HCT116 (cell line): ENCODE measurements around the gene TBC1D22B. TPM values are rescaled to one million over a fixed set of nuclear protein-coding genes. Genes with fewer than 3 reads are reported as not detected.

ENCODE experiments used
- ATAC-seq: fragments of 200-7000 bp; cut with Tn5 transposase; 2 replicates; pipeline ENCODE4 v1.9.1; 2020; ENCODE audit warnings: mild to moderate bottlenecking, moderate library complexity
- BruUV-seq: library from RNA; stranded (reverse); fragments of 400-500 nt; replicated peaks from 2 replicates; lab custom pipeline; 2021; lab: Mats Ljungman, UMichigan
- CTCF ChIA-PET: fragments of 300-600 bp; sonication (Branson Sonifier 250); formaldehyde crosslinking; loops from one replicate; lab custom pipeline; 2021; ENCODE audit warnings: antibody characterized with exemption; lab: Charles Lee
- POLR2A ChIA-PET: fragments of 300-600, 350-600 bp; sonication (Branson Sonifier 250); formaldehyde crosslinking; loops from one replicate; lab custom pipeline; 2021; ENCODE audit warnings: antibody characterized with exemption; lab: Charles Lee
- RAD21 ChIA-PET, 2 experiments: fragments of 300-600 bp; sonication (Branson Sonifier 250); formaldehyde crosslinking; loops; one replicate each; lab custom pipeline; 2023; ENCODE audit warnings: low total read pairs in 2 of 2; ENCODE audit not compliant: uncharacterized antibody in 2 of 2, unreplicated experiment in 2 of 2, low non-redundant PET in 1 of 2; lab: Charles Lee
- DNase-seq: peaks from one replicate; pipeline ENCODE4 v3.0.0-alpha.2; 2010; ENCODE audit warnings: low read depth, low spot score
- H2AFZ ChIP-seq: fragments of 200-600 bp; shearing (Covaris generic), sonication (generic); 2 replicates; pipeline ENCODE4 v1.6.1; 2017; ENCODE audit warnings: low read depth, mixed run types, mixed read lengths, antibody characterized with exemption, low read length; ENCODE audit not compliant: poor library complexity, severe bottlenecking
- H3K27ac ChIP-seq: 2 replicates; pipeline ENCODE4 v1.5.1; 2012; ENCODE audit warnings: low read depth, low read length
- H3K27me3 ChIP-seq: fragments of 200-600 bp; sonication (generic); 2 replicates; pipeline ENCODE4 v1.6.1; 2016; ENCODE audit warnings: mixed run types, low read length, mixed read lengths; ENCODE audit not compliant: insufficient read depth
- H3K36me3 ChIP-seq, 2 experiments: fragments of 200-500 bp in 1 of 2; fragments of 200-600 bp in 1 of 2; sonication (Bioruptor generic) in 1 of 2; sonication (generic) in 1 of 2; 2 replicates each; pipeline versions ENCODE4 v1.5.1 to v1.6.1; 2014 to 2016; ENCODE audit warnings: low read length in 2 of 2, inconsistent platforms in 1 of 2, mixed read lengths in 1 of 2, mixed run types in 1 of 2; ENCODE audit not compliant: insufficient read depth in 2 of 2, control insufficient read depth in 1 of 2
- H3K4me1 ChIP-seq, 2 experiments: fragments of 200-600 bp in 1 of 2; sonication (generic) in 1 of 2; 2 replicates each; pipeline versions ENCODE4 v1.5.1 to v1.6.1; 2012 to 2017; ENCODE audit warnings: low read length in 2 of 2, inconsistent platforms in 1 of 2, mild to moderate bottlenecking in 1 of 2, mixed read lengths in 1 of 2, mixed run types in 1 of 2, moderate library complexity in 1 of 2; ENCODE audit not compliant: insufficient read depth in 2 of 2, control insufficient read depth in 1 of 2
- H3K4me2 ChIP-seq: fragments of 200-600 bp; sonication (generic); 2 replicates; pipeline ENCODE4 v1.6.1; 2017; ENCODE audit warnings: mixed run types, low read length, mixed read lengths
- H3K4me3 ChIP-seq, 2 experiments: fragments of 200-600 bp in 1 of 2; sonication (generic) in 1 of 2; replicated peaks in 1 of 2; 2 replicates each; pipeline ENCODE4 v1.5.1; 2011 to 2016; ENCODE audit warnings: low read length in 2 of 2, control low read depth in 1 of 2, low read depth in 1 of 2, mild to moderate bottlenecking in 1 of 2, mixed read lengths in 1 of 2, mixed run types in 1 of 2
- H3K79me2 ChIP-seq: fragments of 200-600 bp; sonication (generic); 2 replicates; pipeline ENCODE4 v1.6.1; 2017; ENCODE audit warnings: mild to moderate bottlenecking, mixed run types, low read length, moderate library complexity, mixed read lengths; ENCODE audit not compliant: insufficient read depth
- H3K9ac ChIP-seq: fragments of 200-600 bp; sonication (generic); 2 replicates; pipeline ENCODE4 v1.6.1; 2016; ENCODE audit warnings: low read length, mixed read lengths
- H3K9me2 ChIP-seq: fragments of 200-600 bp; sonication (generic), shearing (Covaris generic); 2 replicates; pipeline ENCODE4 v1.6.1; 2017; ENCODE audit warnings: mixed run types, mild to moderate bottlenecking, moderate library complexity; ENCODE audit not compliant: insufficient read depth
- H3K9me3 ChIP-seq, 2 experiments: fragments of 200-500 bp in 1 of 2; fragments of 200-600 bp in 1 of 2; sonication (Bioruptor generic) in 1 of 2; sonication (generic) in 1 of 2; 2 replicates each; pipeline ENCODE4 v1.6.1; 2014 to 2017; ENCODE audit warnings: low read length in 2 of 2, mixed read lengths in 2 of 2, inconsistent platforms in 1 of 2, low read depth in 1 of 2, mild to moderate bottlenecking in 1 of 2, mixed run types in 1 of 2, moderate library complexity in 1 of 2; ENCODE audit not compliant: control insufficient read depth in 1 of 2, insufficient read depth in 1 of 2
- H4K20me1 ChIP-seq: fragments of 200-600 bp; sonication (generic), shearing (Covaris generic); 2 replicates; pipeline ENCODE4 v1.6.1; 2017; ENCODE audit warnings: mixed run types, mild to moderate bottlenecking, moderate library complexity; ENCODE audit not compliant: insufficient read depth
- ATF3 ChIP-seq: IDR thresholded peaks from 2 replicates; pipeline ENCODE4 v1.6.1; 2012
- CEBPB ChIP-seq: IDR thresholded peaks from 2 replicates; pipeline ENCODE4 v1.6.1; 2012; ENCODE audit warnings: low read depth
- ELF1 ChIP-seq: IDR thresholded peaks from 2 replicates; pipeline ENCODE4 v1.6.1; 2012; ENCODE audit warnings: low read depth, borderline replicate concordance
- EZH2 ChIP-seq: fragments of 200-600 bp; sonication (generic); IDR thresholded peaks from 2 replicates; pipeline ENCODE4 v1.6.1; 2017; ENCODE audit warnings: antibody characterized with exemption, mixed run types
- EZH2phosphoT487 ChIP-seq: fragments of 200-600 bp; IDR thresholded peaks from 2 replicates; pipeline ENCODE4 v1.6.1; 2018; ENCODE audit warnings: antibody characterized with exemption, borderline replicate concordance
- FOSL1 ChIP-seq: IDR thresholded peaks from 2 replicates; pipeline ENCODE4 v1.6.1; 2012; ENCODE audit warnings: low read depth
- JUND ChIP-seq: IDR thresholded peaks from 2 replicates; pipeline ENCODE4 v1.6.1; 2012
- MAX ChIP-seq: IDR thresholded peaks from 2 replicates; pipeline ENCODE4 v1.6.1; 2012
- POLR2A ChIP-seq: IDR thresholded peaks from 2 replicates; pipeline ENCODE4 v1.7.0; 2011; ENCODE audit warnings: borderline replicate concordance; ENCODE audit not compliant: insufficient read depth, insufficient read length; ENCODE audit errors: extremely low read depth
- POLR2AphosphoS5 ChIP-seq: IDR thresholded peaks from 2 replicates; pipeline ENCODE4 v1.6.1; 2011; ENCODE audit warnings: mild to moderate bottlenecking, low read depth, low read length, moderate library complexity
- RAD21 ChIP-seq: IDR thresholded peaks from 2 replicates; pipeline ENCODE4 v1.6.1; 2012; ENCODE audit warnings: low read depth, mild to moderate bottlenecking
- REST ChIP-seq: IDR thresholded peaks from 2 replicates; pipeline ENCODE4 v1.6.1; 2012; ENCODE audit warnings: low read depth
- SRF ChIP-seq: IDR thresholded peaks from 2 replicates; pipeline ENCODE4 v1.6.1; 2012; ENCODE audit warnings: low read depth
- TCF7L2 ChIP-seq: IDR thresholded peaks from 2 replicates; pipeline ENCODE4 v1.7.0; 2011; ENCODE audit warnings: borderline replicate concordance, inconsistent platforms; ENCODE audit not compliant: insufficient read depth, insufficient read length; ENCODE audit errors: extremely low read depth
- YY1 ChIP-seq: IDR thresholded peaks from 2 replicates; pipeline ENCODE4 v1.6.1; 2011; ENCODE audit warnings: low read length, low read depth, moderate library complexity, mild to moderate bottlenecking; ENCODE audit not compliant: insufficient replicate concordance; ENCODE audit errors: extremely low read depth
- ZFX ChIP-seq: fragments of 450-650 bp; IDR thresholded peaks from 2 replicates; pipeline ENCODE4 v1.6.1; 2017
- ZNF274 ChIP-seq: fragments of 200-500 bp; sonication (Bioruptor generic); IDR thresholded peaks from 2 replicates; pipeline ENCODE4 v1.6.1; 2014; ENCODE audit warnings: mild to moderate bottlenecking, low read depth, low read length, inconsistent platforms
- intact Hi-C: fragments of 100-400 bp; cut with micrococcal nuclease; formaldehyde crosslinking; loops from 2 replicates; pipeline ENCODE4 v1.10.0; 2022
- total RNA-seq: library from RNA; stranded (reverse); gene quantifications from one replicate; pipeline ENCODE4 v1.2.1, GENCODE V29; 2021; ENCODE audit not compliant: unreplicated experiment

Gene TBC1D22B
- total RNA-seq, 1 experiment from 2014 or later = 9.1 TPM

GRCh38 chr6:37316071-37316470 is 58.5 kb downstream of the TBC1D22B start:
- TF ChIP-seq MAX (no peak), YY1 (no peak), POLR2AphosphoS5 (no peak), TCF7L2 (no peak), ATF3 (no peak), RAD21 (no peak), CEBPB (no peak)
- Histone ChIP-seq H3K36me3 (peaks cover 16 to 20% of the 10 kb centered on the region in 2 experiments; a peak in 3 of 4 replicates), H3K4me1 (no peaks in the 10 kb centered on the region), H3K4me3 (no peak overlapping the region), H3K27ac (no peak overlapping the region), H3K79me2 (no peaks in the 10 kb centered on the region), H2AFZ (no peak overlapping the region), H3K4me2 (no peak overlapping the region), H4K20me1 (no peaks in the 10 kb centered on the region), H3K9ac (no peak overlapping the region), H3K9me2 (no peaks in the 10 kb centered on the region), H3K9me3 (no peaks in the 10 kb centered on the region), H3K27me3 (no peaks in the 10 kb centered on the region)
- BruUV-seq = no TSS peak
- ChIA-PET CTCF (interaction anchor here (1.7 to 2.5 kb wide), 2 partner anchors 10 to 298 kb away, joined by 4 to 11 read pairs; no protein-coding TSS in a partner anchor), RAD21 (no interaction called here), POLR2A (no interaction called here)
- DNase-seq (no peak), ATAC-seq (no peak)
- intact Hi-C loops = no loop called here

GRCh38 chr6:37317312-37318038 is 59.9 kb downstream of the TBC1D22B start:
- intact Hi-C loops = no loop called here
- no peak for DNase-seq
- ChIA-PET CTCF (no interaction called here), RAD21 (no interaction called here), POLR2A (no interaction called here)
- Histone ChIP-seq H3K27ac (no peak overlapping the region), H3K9me2 (no peaks in the 10 kb centered on the region), H4K20me1 (no peaks in the 10 kb centered on the region), H3K4me3 (no peak overlapping the region), H2AFZ (no peak overlapping the region), H3K9ac (no peak overlapping the region), H3K4me1 (no peaks in the 10 kb centered on the region), H3K36me3 (peaks cover 16 to 28% of the 10 kb centered on the region in 2 experiments; a peak in 3 of 4 replicates), H3K79me2 (no peaks in the 10 kb centered on the region), H3K9me3 (no peaks in the 10 kb centered on the region), H3K27me3 (no peaks in the 10 kb centered on the region), H3K4me2 (no peak overlapping the region)
- no TSS peak for BruUV-seq
- ATAC-seq = no peak
- TF ChIP-seq ZFX (no peak), JUND (no peak), EZH2 (no peak), REST (no peak), SRF (no peak), ZNF274 (no peak), TCF7L2 (no peak), EZH2phosphoT487 (no peak), RAD21 (no peak), POLR2AphosphoS5 (no peak), POLR2A (no peak), FOSL1 (no peak), MAX (no peak), ELF1 (no peak)
